ENCODE results near the gene NUP205.
A peak's percentile ranks its signal among the peaks of the same experiment; 100 is the strongest.

The NUP205 gene

GRCh38 chr7:135618510-135618909 lies 60.8 kb downstream of the NUP205 start:
- Histone ChIP-seq H3F3A (ENCODE audit: insufficient read depth, low read length) (no peaks in the 10 kb centered on the region; the same call in 1 of the 2 replicates), H3K36me3 (ENCODE audit: insufficient read depth, low read length) (peaks cover 90% of the 10 kb centered on the region), H3K9ac (ENCODE audit: low read length) (no peak overlapping the region), H4K20me1 (ENCODE audit: insufficient read depth, low read length) (no peaks in the 10 kb centered on the region), H3K27ac (ENCODE audit: low read depth, low read length, poor library complexity, severe bottlenecking) (no peak overlapping the region), H3K4me1 (ENCODE audit: insufficient read depth, low read length, severe bottlenecking) (no peaks in the 10 kb centered on the region), H3K27me3 (ENCODE audit: insufficient read depth, low read length) (no peaks in the 10 kb centered on the region), H3K9me2 (ENCODE audit: low read depth, low read length) (no peaks in the 10 kb centered on the region), H3K4me3 (ENCODE audit: low read depth, low read length, poor library complexity, severe bottlenecking) (no peak overlapping the region), H3K79me2 (ENCODE audit: insufficient read depth, low read length) (peaks cover 3% of the 10 kb centered on the region; the same call in 1 of the 2 replicates), H2AFZ (ENCODE audit: low read length) (no peak overlapping the region), H3K9me3 (ENCODE audit: low read length) (no peaks in the 10 kb centered on the region), H3K4me2 (ENCODE audit: low read length) (no peak overlapping the region)
- no peak for TF ChIP-seq CTCF (IDR thresholded peaks at IDR 0.05; ENCODE audit: low read length)

GRCh38 chr7:135620447-135620846 lies 62.7 kb downstream of the NUP205 start:
- no peak for TF ChIP-seq CTCF (IDR thresholded peaks at IDR 0.05; ENCODE audit: low read length)
- TF ChIP-seq EZH2 (IDR thresholded peaks at IDR 0.05; ENCODE audit: borderline replicate concordance, low read length): no peak
- no peak overlapping the region for H3K27ac ChIP-seq (ENCODE audit: low read depth, low read length, poor library complexity, severe bottlenecking)

GRCh38 chr7:135620980-135621850 lies 63.5 kb downstream of the NUP205 start:
- H3K36me3 ChIP-seq (ENCODE audit: insufficient read depth, low read length): peaks cover 91% of the 10 kb centered on the region
- H4K20me1 ChIP-seq (ENCODE audit: insufficient read depth, low read length): no peaks in the 10 kb centered on the region
- TF ChIP-seq EZH2 (IDR thresholded peaks at IDR 0.05; ENCODE audit: borderline replicate concordance, low read length): no peak
- TF ChIP-seq CTCF (IDR thresholded peaks at IDR 0.05; ENCODE audit: low read length): peak; percentile 99
- no peaks in the 10 kb centered on the region for H3K9me2 ChIP-seq (ENCODE audit: low read depth, low read length)
- H3K27ac ChIP-seq (ENCODE audit: low read depth, low read length, poor library complexity, severe bottlenecking): no peak overlapping the region
- H3K4me2 ChIP-seq (ENCODE audit: low read length): no peak overlapping the region
- no peak overlapping the region for H3K4me3 ChIP-seq (ENCODE audit: low read depth, low read length, poor library complexity, severe bottlenecking)
- H3K4me1 ChIP-seq (ENCODE audit: insufficient read depth, low read length, severe bottlenecking): no peaks in the 10 kb centered on the region
- H3K9ac ChIP-seq (ENCODE audit: low read length): no peak overlapping the region
- H2AFZ ChIP-seq (ENCODE audit: low read length): no peak overlapping the region
- peaks cover 3% of the 10 kb centered on the region; the same call in 1 of the 2 replicates for H3K79me2 ChIP-seq (ENCODE audit: insufficient read depth, low read length)
- H3K27me3 ChIP-seq (ENCODE audit: insufficient read depth, low read length): no peaks in the 10 kb centered on the region
- no peaks in the 10 kb centered on the region for H3K9me3 ChIP-seq (ENCODE audit: low read length)
- H3F3A ChIP-seq (ENCODE audit: insufficient read depth, low read length): no peaks in the 10 kb centered on the region; the same call in 1 of the 2 replicates

More at GRCh38 chr7:135620447-135620846, 62.7 kb downstream of the NUP205 start:
- peaks cover 3% of the 10 kb centered on the region; the same call in 1 of the 2 replicates for H3K79me2 ChIP-seq (ENCODE audit: insufficient read depth, low read length)
- peaks cover 91% of the 10 kb centered on the region for H3K36me3 ChIP-seq (ENCODE audit: insufficient read depth, low read length)
- no peaks in the 10 kb centered on the region for H3K27me3 ChIP-seq (ENCODE audit: insufficient read depth, low read length)
- H3K9me2 ChIP-seq (ENCODE audit: low read depth, low read length): no peaks in the 10 kb centered on the region
- no peaks in the 10 kb centered on the region for H4K20me1 ChIP-seq (ENCODE audit: insufficient read depth, low read length)
- no peaks in the 10 kb centered on the region for H3K9me3 ChIP-seq (ENCODE audit: low read length)
- no peaks in the 10 kb centered on the region for H3K4me1 ChIP-seq (ENCODE audit: insufficient read depth, low read length, severe bottlenecking)
- no peak overlapping the region for H3K4me2 ChIP-seq (ENCODE audit: low read length)
- no peak overlapping the region for H3K4me3 ChIP-seq (ENCODE audit: low read depth, low read length, poor library complexity, severe bottlenecking)
- H3F3A ChIP-seq (ENCODE audit: insufficient read depth, low read length): no peaks in the 10 kb centered on the region; the same call in 1 of the 2 replicates
- no peak overlapping the region for H2AFZ ChIP-seq (ENCODE audit: low read length)
- H3K9ac ChIP-seq (ENCODE audit: low read length): no peak overlapping the region

Measured in OCI-LY1 (cell line).